Posterior cingulate gyrus (tissue), 11 donors: Measurements from ENCODE around the gene SKP1.

ENCODE experiments used
- DNase-seq, 10 donors: peaks; one replicate each; pipeline versions ENCODE4 v3.0.0 to v3.0.0-alpha.2; 2020 to 2021; ENCODE audit warnings: mixed read lengths in 3 of 10
- intact Hi-C: fragments of 100-400 bp; cut with DNase I; formaldehyde crosslinking; loops from one replicate; pipeline ENCODE4 v1.15.1; 2023

Gene SKP1

GRCh38 chr5:134133188-134133994, 43.4 kb downstream of the SKP1 start:
- DNase-seq = peak in 4 of 10 donors; percentile 9 to 77 (median 49)
- intact Hi-C loops = no loop called here

- intact Hi-C loops = no loop called here
- DNase-seq = peak in 2 of 10 donors; percentile 47 to 59
Measured at GRCh38 chr5:134132372-134133187, 44.2 kb downstream of the SKP1 start.

- intact Hi-C loops = no loop called here
- DNase-seq = peak in 2 of 10 donors; percentile 66 to 72
Measured at GRCh38 chr5:134131578-134132350, 45.0 kb downstream of the SKP1 start.

- intact Hi-C loops = no loop called here
- peak in 2 of 10 donors; percentile 23 to 48 for DNase-seq
Measured at GRCh38 chr5:134131165-134131564, 45.6 kb downstream of the SKP1 start.

GRCh38 chr5:134130239-134130945, 46.4 kb downstream of the SKP1 start:
- intact Hi-C loops = no loop called here
- DNase-seq = peak in 2 of 10 donors; percentile 59 to 80

- DNase-seq = peak in 2 of 10 donors; percentile 81
- intact Hi-C loops = no loop called here
Measured at GRCh38 chr5:134129411-134130238, 47.1 kb downstream of the SKP1 start.

GRCh38 chr5:134128648-134128995, 48.1 kb downstream of the SKP1 start:
- no peak for DNase-seq
- intact Hi-C loops = no loop called here

GRCh38 chr5:134127988-134128647, 48.6 kb downstream of the SKP1 start:
- peak in 2 of 10 donors; percentile 39 to 51 for DNase-seq
- intact Hi-C loops = no loop called here

- intact Hi-C loops = no loop called here
- DNase-seq = peak in 1 of 10 donors; percentile 76
Measured at GRCh38 chr5:134127376-134127861, 49.3 kb downstream of the SKP1 start.

- intact Hi-C loops = no loop called here
- DNase-seq = peak in 2 of 10 donors; percentile 27 to 28
Measured at GRCh38 chr5:134125039-134126015, 51.4 kb downstream of the SKP1 start.

- no peak for DNase-seq
- intact Hi-C loops = no loop called here
Measured at GRCh38 chr5:134124289-134125038, 52.3 kb downstream of the SKP1 start.

GRCh38 chr5:134123360-134123759, 53.4 kb downstream of the SKP1 start:
- intact Hi-C loops = no loop called here
- DNase-seq = no peak

GRCh38 chr5:134122530-134122929, 54.2 kb downstream of the SKP1 start:
- intact Hi-C loops = no loop called here

GRCh38 chr5:134120386-134121138, 56.2 kb downstream of the SKP1 start:
- intact Hi-C loops = no loop called here
- no peak for DNase-seq

More at GRCh38 chr5:134122530-134122929, 54.2 kb downstream of the SKP1 start:
- no peak for DNase-seq

GRCh38 chr5:134119720-134120119, 57.0 kb downstream of the SKP1 start:
- peak in 1 of 10 donors; percentile 52 for DNase-seq
- intact Hi-C loops = no loop called here
